ENCODE results near the gene CPNE5.

The CPNE5 gene

DNA sequence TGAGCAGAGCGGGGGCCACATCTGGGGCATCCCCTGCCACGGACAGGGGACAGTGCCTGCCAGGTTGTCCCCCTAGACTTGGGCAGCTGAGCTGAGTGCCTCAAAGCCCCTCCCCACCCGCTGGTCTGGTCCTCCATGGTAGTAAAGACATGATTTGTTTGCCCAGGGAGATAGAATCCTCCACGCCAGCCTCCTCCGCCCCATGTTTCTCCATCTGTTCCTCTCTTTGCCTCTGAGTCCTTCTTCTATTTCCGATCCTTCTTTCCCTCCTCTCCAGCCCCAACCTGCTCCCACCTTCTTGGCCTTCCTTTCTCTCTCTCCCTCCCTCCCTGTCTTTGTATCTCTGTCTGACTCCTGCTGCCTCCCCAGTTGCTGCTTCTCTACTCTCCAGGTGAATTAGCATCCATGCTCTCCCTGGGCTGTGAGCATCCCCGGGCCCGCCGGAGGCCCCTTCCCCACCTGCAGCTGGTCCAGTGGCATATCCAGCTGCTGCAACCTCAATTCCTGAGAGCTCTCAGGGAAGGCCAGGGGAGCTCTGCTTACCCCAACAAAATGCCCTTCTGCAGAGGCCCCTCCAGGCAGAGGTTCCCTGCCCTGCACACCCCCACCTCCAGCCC is 45.8 kb downstream of the CPNE5 start:
- no peak overlapping the region for H3K27ac ChIP-seq (ENCODE audit: low read depth, low read length)
- H3K4me1 ChIP-seq (ENCODE audit: control insufficient read depth in 1 of 2, insufficient read depth in 2 of 2, low read length in 2 of 2), result no peaks in the 10 kb centered on the region
- no peaks in the 10 kb centered on the region for H3K9me3 ChIP-seq (ENCODE audit: control insufficient read depth in 1 of 2, low read length in 2 of 2)
- no peaks in the 10 kb centered on the region for H3K36me3 ChIP-seq (ENCODE audit: control insufficient read depth in 1 of 2, insufficient read depth in 2 of 2, low read length in 2 of 2)
- peaks cover 0 to 6% of the 10 kb centered on the region in 2 donors for H3K27me3 ChIP-seq (ENCODE audit: control insufficient read depth in 1 of 2, insufficient read depth in 2 of 2, low read length in 2 of 2)
- H3K4me3 ChIP-seq (ENCODE audit: low read depth in 1 of 2, low read length in 2 of 2), result no peak overlapping the region
- no peak overlapping the region for H3K9ac ChIP-seq (ENCODE audit: low read depth in 1 of 2, low read length in 2 of 2)

- Histone ChIP-seq H3K4me1 (ENCODE audit: control insufficient read depth in 1 of 2, insufficient read depth in 2 of 2, low read length in 2 of 2) (no peaks in the 10 kb centered on the region), H3K27me3 (ENCODE audit: control insufficient read depth in 1 of 2, insufficient read depth in 2 of 2, low read length in 2 of 2) (peaks cover 0 to 6% of the 10 kb centered on the region in 2 donors), H3K9ac (ENCODE audit: low read depth in 1 of 2, low read length in 2 of 2) (no peak overlapping the region), H3K4me3 (ENCODE audit: low read depth in 1 of 2, low read length in 2 of 2) (no peak overlapping the region), H3K9me3 (ENCODE audit: control insufficient read depth in 1 of 2, low read length in 2 of 2) (no peaks in the 10 kb centered on the region), H3K27ac (ENCODE audit: low read depth, low read length) (no peak overlapping the region), H3K36me3 (ENCODE audit: control insufficient read depth in 1 of 2, insufficient read depth in 2 of 2, low read length in 2 of 2) (no peaks in the 10 kb centered on the region)
These were observed 47.6 kb downstream of the CPNE5 start for GRCh38 chr6:36791521-36792135.

GRCh38 chr6:36791085-36791484 is 48.2 kb downstream of the CPNE5 start:
- no peaks in the 10 kb centered on the region for H3K36me3 ChIP-seq (ENCODE audit: control insufficient read depth in 1 of 2, insufficient read depth in 2 of 2, low read length in 2 of 2)
- no peaks in the 10 kb centered on the region for H3K4me1 ChIP-seq (ENCODE audit: control insufficient read depth in 1 of 2, insufficient read depth in 2 of 2, low read length in 2 of 2)
- H3K27ac ChIP-seq (ENCODE audit: low read depth, low read length), result no peak overlapping the region

GRCh38 chr6:36788768-36789167 is 50.5 kb downstream of the CPNE5 start:
- no peak overlapping the region for H3K4me3 ChIP-seq (ENCODE audit: low read depth in 1 of 2, low read length in 2 of 2)
- H3K27me3 ChIP-seq (ENCODE audit: control insufficient read depth in 1 of 2, insufficient read depth in 2 of 2, low read length in 2 of 2), result peaks cover 0 to 6% of the 10 kb centered on the region in 2 donors
- H3K36me3 ChIP-seq (ENCODE audit: control insufficient read depth in 1 of 2, insufficient read depth in 2 of 2, low read length in 2 of 2), result no peaks in the 10 kb centered on the region
- H3K27ac ChIP-seq (ENCODE audit: low read depth, low read length), result no peak overlapping the region
- H3K4me1 ChIP-seq (ENCODE audit: control insufficient read depth in 1 of 2, insufficient read depth in 2 of 2, low read length in 2 of 2), result no peaks in the 10 kb centered on the region
- no peaks in the 10 kb centered on the region for H3K9me3 ChIP-seq (ENCODE audit: control insufficient read depth in 1 of 2, low read length in 2 of 2)
- no peak overlapping the region for H3K9ac ChIP-seq (ENCODE audit: low read depth in 1 of 2, low read length in 2 of 2)

More at GRCh38 chr6:36791085-36791484, 48.2 kb downstream of the CPNE5 start:
- no peaks in the 10 kb centered on the region for H3K9me3 ChIP-seq (ENCODE audit: control insufficient read depth in 1 of 2, low read length in 2 of 2)
- H3K4me3 ChIP-seq (ENCODE audit: low read depth in 1 of 2, low read length in 2 of 2), result no peak overlapping the region
- H3K27me3 ChIP-seq (ENCODE audit: control insufficient read depth in 1 of 2, insufficient read depth in 2 of 2, low read length in 2 of 2), result peaks cover 0 to 6% of the 10 kb centered on the region in 2 donors
- no peak overlapping the region for H3K9ac ChIP-seq (ENCODE audit: low read depth in 1 of 2, low read length in 2 of 2)

DNA sequence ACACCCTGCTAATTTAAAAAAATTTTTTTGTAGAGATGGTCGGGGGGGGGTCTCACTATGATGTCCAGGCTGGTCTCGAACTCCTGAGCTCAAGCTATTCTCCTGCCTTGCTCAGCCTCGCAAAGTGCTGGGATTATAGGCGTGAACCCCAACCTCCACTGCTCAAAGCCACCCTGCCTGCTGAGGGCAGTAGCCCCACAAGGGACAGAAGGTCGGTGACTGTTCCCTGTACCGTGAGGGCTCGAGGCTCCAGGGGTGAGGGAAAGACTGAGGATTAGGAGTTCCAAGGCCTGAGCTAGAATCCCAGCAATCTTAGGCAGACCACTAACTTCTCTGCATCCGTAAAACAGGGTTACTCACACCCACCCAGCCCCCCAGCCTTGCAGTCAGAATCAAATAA is 51.1 kb downstream of the CPNE5 start:
- H3K9me3 ChIP-seq (ENCODE audit: control insufficient read depth in 1 of 2, low read length in 2 of 2), result no peaks in the 10 kb centered on the region
- H3K9ac ChIP-seq (ENCODE audit: low read depth in 1 of 2, low read length in 2 of 2), result no peak overlapping the region
- H3K4me1 ChIP-seq (ENCODE audit: control insufficient read depth in 1 of 2, insufficient read depth in 2 of 2, low read length in 2 of 2), result no peaks in the 10 kb centered on the region
- H3K4me3 ChIP-seq (ENCODE audit: low read depth in 1 of 2, low read length in 2 of 2), result no peak overlapping the region
- H3K27ac ChIP-seq (ENCODE audit: low read depth, low read length), result no peak overlapping the region
- no peaks in the 10 kb centered on the region for H3K36me3 ChIP-seq (ENCODE audit: control insufficient read depth in 1 of 2, insufficient read depth in 2 of 2, low read length in 2 of 2)
- H3K27me3 ChIP-seq (ENCODE audit: control insufficient read depth in 1 of 2, insufficient read depth in 2 of 2, low read length in 2 of 2), result peaks cover 0 to 6% of the 10 kb centered on the region in 2 donors

- no peak overlapping the region for H3K27ac ChIP-seq (ENCODE audit: low read depth, low read length)
- H3K36me3 ChIP-seq (ENCODE audit: control insufficient read depth in 1 of 2, insufficient read depth in 2 of 2, low read length in 2 of 2), result no peaks in the 10 kb centered on the region
- H3K9me3 ChIP-seq (ENCODE audit: control insufficient read depth in 1 of 2, low read length in 2 of 2), result no peaks in the 10 kb centered on the region
- peaks cover 0 to 6% of the 10 kb centered on the region in 2 donors for H3K27me3 ChIP-seq (ENCODE audit: control insufficient read depth in 1 of 2, insufficient read depth in 2 of 2, low read length in 2 of 2)
- no peaks in the 10 kb centered on the region for H3K4me1 ChIP-seq (ENCODE audit: control insufficient read depth in 1 of 2, insufficient read depth in 2 of 2, low read length in 2 of 2)
- no peak overlapping the region for H3K4me3 ChIP-seq (ENCODE audit: low read depth in 1 of 2, low read length in 2 of 2)
- no peak overlapping the region for H3K9ac ChIP-seq (ENCODE audit: low read depth in 1 of 2, low read length in 2 of 2)
These were observed 52.0 kb downstream of the CPNE5 start for GRCh38 chr6:36787210-36787609.

- Histone ChIP-seq H3K9me3 (ENCODE audit: control insufficient read depth in 1 of 2, low read length in 2 of 2) (no peaks in the 10 kb centered on the region), H3K9ac (ENCODE audit: low read depth in 1 of 2, low read length in 2 of 2) (no peak overlapping the region), H3K4me3 (ENCODE audit: low read depth in 1 of 2, low read length in 2 of 2) (no peak overlapping the region), H3K36me3 (ENCODE audit: control insufficient read depth in 1 of 2, insufficient read depth in 2 of 2, low read length in 2 of 2) (no peaks in the 10 kb centered on the region), H3K27me3 (ENCODE audit: control insufficient read depth in 1 of 2, insufficient read depth in 2 of 2, low read length in 2 of 2) (peaks cover 0 to 6% of the 10 kb centered on the region in 2 donors), H3K4me1 (ENCODE audit: control insufficient read depth in 1 of 2, insufficient read depth in 2 of 2, low read length in 2 of 2) (no peaks in the 10 kb centered on the region), H3K27ac (ENCODE audit: low read depth, low read length) (no peak overlapping the region)
These were observed 53.1 kb downstream of the CPNE5 start for GRCh38 chr6:36786055-36786675.

- no peak overlapping the region for H3K4me3 ChIP-seq (ENCODE audit: low read depth in 1 of 2, low read length in 2 of 2)
- peaks cover 9 to 12% of the 10 kb centered on the region in 2 donors for H3K4me1 ChIP-seq (ENCODE audit: control insufficient read depth in 1 of 2, insufficient read depth in 2 of 2, low read length in 2 of 2)
- H3K9me3 ChIP-seq (ENCODE audit: control insufficient read depth in 1 of 2, low read length in 2 of 2), result no peaks in the 10 kb centered on the region
- H3K9ac ChIP-seq (ENCODE audit: low read depth in 1 of 2, low read length in 2 of 2), result no peak overlapping the region
- no peaks in the 10 kb centered on the region for H3K36me3 ChIP-seq (ENCODE audit: control insufficient read depth in 1 of 2, insufficient read depth in 2 of 2, low read length in 2 of 2)
- H3K27me3 ChIP-seq (ENCODE audit: control insufficient read depth in 1 of 2, insufficient read depth in 2 of 2, low read length in 2 of 2), result peaks cover under 1 to 5% of the 10 kb centered on the region in 2 donors
- H3K27ac ChIP-seq (ENCODE audit: low read depth, low read length), result no peak overlapping the region
These were observed 54.9 kb downstream of the CPNE5 start for GRCh38 chr6:36784376-36784636.

DNA sequence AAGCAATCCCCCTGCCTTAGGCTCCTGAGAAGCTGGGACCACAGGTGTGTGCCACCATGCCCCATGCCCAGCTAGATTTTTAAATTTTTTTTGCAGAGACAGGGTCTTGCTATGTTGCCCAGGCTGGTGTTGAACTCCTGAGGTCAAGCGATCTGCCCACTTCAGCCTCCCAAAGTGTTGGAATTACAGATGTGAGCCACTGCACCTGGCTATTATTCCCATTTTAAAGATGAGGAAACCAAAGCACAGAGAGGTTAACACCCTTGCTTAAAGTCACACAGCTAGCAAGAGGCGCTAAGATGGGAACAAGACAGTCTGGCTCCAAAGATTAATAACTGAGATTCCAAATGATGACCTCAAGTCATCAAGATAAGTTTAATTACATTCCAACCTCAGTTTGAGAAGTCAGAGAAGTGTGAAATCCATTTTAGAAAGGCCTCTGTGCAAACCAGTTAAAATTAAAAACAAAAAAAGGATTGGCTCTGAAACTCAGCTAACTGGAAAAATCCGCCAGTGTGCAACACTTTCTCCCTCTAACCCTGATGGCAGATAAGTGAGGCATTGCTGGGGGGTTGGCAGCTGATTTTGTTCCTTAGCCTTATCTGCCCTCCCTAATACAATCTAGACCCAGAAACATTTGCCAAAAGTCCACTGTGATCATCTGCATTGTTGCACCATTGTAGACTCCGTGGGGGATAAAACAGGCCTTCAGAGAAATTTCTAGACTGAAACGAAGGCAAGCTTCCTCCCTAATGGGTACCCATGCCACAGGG is 55.5 kb downstream of the CPNE5 start:
- H3K9me3 ChIP-seq (ENCODE audit: control insufficient read depth in 1 of 2, low read length in 2 of 2), result no peaks in the 10 kb centered on the region
- no peaks in the 10 kb centered on the region for H3K36me3 ChIP-seq (ENCODE audit: control insufficient read depth in 1 of 2, insufficient read depth in 2 of 2, low read length in 2 of 2)
- peaks cover 3 to 4% of the 10 kb centered on the region in 2 donors for H3K27me3 ChIP-seq (ENCODE audit: control insufficient read depth in 1 of 2, insufficient read depth in 2 of 2, low read length in 2 of 2)
- H3K27ac ChIP-seq (ENCODE audit: low read depth, low read length), result no peak overlapping the region
- peaks cover 9 to 12% of the 10 kb centered on the region in 2 donors for H3K4me1 ChIP-seq (ENCODE audit: control insufficient read depth in 1 of 2, insufficient read depth in 2 of 2, low read length in 2 of 2)
- H3K4me3 ChIP-seq (ENCODE audit: low read depth in 1 of 2, low read length in 2 of 2), result no peak overlapping the region
- H3K9ac ChIP-seq (ENCODE audit: low read depth in 1 of 2, low read length in 2 of 2), result no peak overlapping the region

GRCh38 chr6:36781669-36782068 is 57.6 kb downstream of the CPNE5 start:
- Histone ChIP-seq H3K27me3 (ENCODE audit: control insufficient read depth in 1 of 2, insufficient read depth in 2 of 2, low read length in 2 of 2) (peaks cover 3 to 4% of the 10 kb centered on the region in 2 donors), H3K27ac (ENCODE audit: low read depth, low read length) (no peak overlapping the region), H3K4me1 (ENCODE audit: control insufficient read depth in 1 of 2, insufficient read depth in 2 of 2, low read length in 2 of 2) (peaks cover 9 to 12% of the 10 kb centered on the region in 2 donors), H3K4me3 (ENCODE audit: low read depth in 1 of 2, low read length in 2 of 2) (no peak overlapping the region), H3K9me3 (ENCODE audit: control insufficient read depth in 1 of 2, low read length in 2 of 2) (no peaks in the 10 kb centered on the region), H3K36me3 (ENCODE audit: control insufficient read depth in 1 of 2, insufficient read depth in 2 of 2, low read length in 2 of 2) (no peaks in the 10 kb centered on the region), H3K9ac (ENCODE audit: low read depth in 1 of 2, low read length in 2 of 2) (no peak overlapping the region)
